ENCODE data around the gene UQCRC1.

Gene UQCRC1

GRCh38 chr3:48639944-48640606, 30.6 kb upstream of the UQCRC1 start:
- H3K4me1 Mint-ChIP-seq: peaks cover 7% of the 10 kb centered on the region
- H3K9me3 Mint-ChIP-seq: no peaks in the 10 kb centered on the region
- no peak for ATAC-seq
- peaks cover 18% of the 10 kb centered on the region for H3K36me3 Mint-ChIP-seq
- H3K27ac Mint-ChIP-seq: no peak overlapping the region
- H3K4me3 Mint-ChIP-seq: no peak overlapping the region
- H3K27me3 Mint-ChIP-seq: peaks cover 14% of the 10 kb centered on the region

- peaks cover 18% of the 10 kb centered on the region for H3K4me1 Mint-ChIP-seq
- no peak overlapping the region for H3K4me3 Mint-ChIP-seq
- no peak for ATAC-seq
- H3K36me3 Mint-ChIP-seq: peaks cover 18% of the 10 kb centered on the region
- no peaks in the 10 kb centered on the region for H3K9me3 Mint-ChIP-seq
- H3K27ac Mint-ChIP-seq: no peak overlapping the region
- H3K27me3 Mint-ChIP-seq: peaks cover 14% of the 10 kb centered on the region
Measured at GRCh38 chr3:48637305-48637704, 27.9 kb upstream of the UQCRC1 start.

GRCh38 chr3:48636149-48636655, 26.8 kb upstream of the UQCRC1 start:
- Mint-ChIP-seq H3K4me3 (peak overlapping the region; percentile 93), H3K4me1 (peaks cover 18% of the 10 kb centered on the region), H3K36me3 (peaks cover 18% of the 10 kb centered on the region), H3K27ac (peak overlapping the region; percentile 81), H3K27me3 (peaks cover 6% of the 10 kb centered on the region), H3K9me3 (no peaks in the 10 kb centered on the region)
- no peak for ATAC-seq

- Mint-ChIP-seq H3K27ac (peak within 1 kb of the TSS; percentile 81), H3K9me3 (no peaks in the 10 kb centered on the region), H3K4me1 (peaks cover 18% of the 10 kb centered on the region), H3K4me3 (peak within 1 kb of the TSS; percentile 93), H3K36me3 (peaks cover 24% of the 10 kb centered on the region), H3K27me3 (peaks cover 6% of the 10 kb centered on the region)
- peak; percentile 96 for ATAC-seq
Measured at GRCh38 chr3:48635222-48636021, 26.0 kb upstream of the UQCRC1 start, which contains the start of gene SLC26A6. Gene SLC26A6 (minus strand): TSS chr3:48635461. CDS start chr3:48635393, 68 bp downstream.

GRCh38 chr3:48634661-48635221, 25.3 kb upstream of the UQCRC1 start:
- Mint-ChIP-seq H3K9me3 (no peaks in the 10 kb centered on the region), H3K4me3 (peak overlapping the region; percentile 93), H3K4me1 (peaks cover 18% of the 10 kb centered on the region), H3K36me3 (peaks cover 29% of the 10 kb centered on the region), H3K27ac (peak overlapping the region; percentile 81), H3K27me3 (peaks cover 6% of the 10 kb centered on the region)
- ATAC-seq: peak; percentile 52

- no peaks in the 10 kb centered on the region for H3K27me3 Mint-ChIP-seq
- peak overlapping the region; percentile 81 for H3K27ac Mint-ChIP-seq
- no peak overlapping the region for H3K4me3 Mint-ChIP-seq
- peaks cover 33% of the 10 kb centered on the region for H3K36me3 Mint-ChIP-seq
- H3K9me3 Mint-ChIP-seq: no peaks in the 10 kb centered on the region
- H3K4me1 Mint-ChIP-seq: peaks cover 18% of the 10 kb centered on the region
- no peak for ATAC-seq
Measured at GRCh38 chr3:48633743-48634142, 24.3 kb upstream of the UQCRC1 start.

- Mint-ChIP-seq H3K4me3 (no peak overlapping the region), H3K4me1 (peaks cover 18% of the 10 kb centered on the region)
Measured at GRCh38 chr3:48633256-48633655, 23.8 kb upstream of the UQCRC1 start.

GRCh38 chr3:48631516-48632448, 22.3 kb upstream of the UQCRC1 start:
- no peak for ATAC-seq
- H3K9me3 Mint-ChIP-seq: no peaks in the 10 kb centered on the region
- no peak overlapping the region for H3K4me3 Mint-ChIP-seq
- H3K27me3 Mint-ChIP-seq: no peaks in the 10 kb centered on the region
- H3K27ac Mint-ChIP-seq: no peak overlapping the region
- H3K4me1 Mint-ChIP-seq: peaks cover 18% of the 10 kb centered on the region
- peaks cover 48% of the 10 kb centered on the region for H3K36me3 Mint-ChIP-seq

More at GRCh38 chr3:48633256-48633655, 23.8 kb upstream of the UQCRC1 start:
- H3K27me3 Mint-ChIP-seq: no peaks in the 10 kb centered on the region
- ATAC-seq: no peak
- H3K27ac Mint-ChIP-seq: no peak overlapping the region
- H3K9me3 Mint-ChIP-seq: no peaks in the 10 kb centered on the region
- H3K36me3 Mint-ChIP-seq: peaks cover 38% of the 10 kb centered on the region

- H3K9me3 Mint-ChIP-seq: no peaks in the 10 kb centered on the region
- ATAC-seq: no peak
Measured at GRCh38 chr3:48630833-48631232, 21.4 kb upstream of the UQCRC1 start.

GRCh38 chr3:48630407-48630806, 21.0 kb upstream of the UQCRC1 start:
- Mint-ChIP-seq H3K36me3 (peaks cover 61% of the 10 kb centered on the region), H3K4me1 (peaks cover 12% of the 10 kb centered on the region), H3K4me3 (no peak overlapping the region), H3K27me3 (no peaks in the 10 kb centered on the region), H3K9me3 (no peaks in the 10 kb centered on the region), H3K27ac (no peak overlapping the region)
- no peak for ATAC-seq

More at GRCh38 chr3:48630833-48631232, 21.4 kb upstream of the UQCRC1 start:
- Mint-ChIP-seq H3K27ac (no peak overlapping the region), H3K36me3 (peaks cover 57% of the 10 kb centered on the region), H3K27me3 (no peaks in the 10 kb centered on the region), H3K4me3 (no peak overlapping the region), H3K4me1 (peaks cover 13% of the 10 kb centered on the region)

- H3K9me3 Mint-ChIP-seq: no peaks in the 10 kb centered on the region
- no peak overlapping the region for H3K4me3 Mint-ChIP-seq
- H3K27me3 Mint-ChIP-seq: no peaks in the 10 kb centered on the region
- no peak overlapping the region for H3K27ac Mint-ChIP-seq
- H3K4me1 Mint-ChIP-seq: peaks cover 12% of the 10 kb centered on the region
- no peak for ATAC-seq
- H3K36me3 Mint-ChIP-seq: peaks cover 61% of the 10 kb centered on the region
Measured at GRCh38 chr3:48629894-48630293, 20.4 kb upstream of the UQCRC1 start.

- ATAC-seq: no peak
- no peak overlapping the region for H3K27ac Mint-ChIP-seq
- H3K4me1 Mint-ChIP-seq: no peaks in the 10 kb centered on the region
- H3K27me3 Mint-ChIP-seq: no peaks in the 10 kb centered on the region
- no peak overlapping the region for H3K4me3 Mint-ChIP-seq
- peaks cover 61% of the 10 kb centered on the region for H3K36me3 Mint-ChIP-seq
- no peaks in the 10 kb centered on the region for H3K9me3 Mint-ChIP-seq
Measured at GRCh38 chr3:48628277-48629017, 19.0 kb upstream of the UQCRC1 start.

- H3K4me1 Mint-ChIP-seq: no peaks in the 10 kb centered on the region
- H3K9me3 Mint-ChIP-seq: no peaks in the 10 kb centered on the region
- peaks cover 47% of the 10 kb centered on the region for H3K36me3 Mint-ChIP-seq
- no peak overlapping the region for H3K27ac Mint-ChIP-seq
- no peak overlapping the region for H3K4me3 Mint-ChIP-seq
- no peak for ATAC-seq
- no peaks in the 10 kb centered on the region for H3K27me3 Mint-ChIP-seq
Measured at GRCh38 chr3:48625600-48625999, 16.2 kb upstream of the UQCRC1 start.

GRCh38 chr3:48624767-48625166, 15.3 kb upstream of the UQCRC1 start:
- H3K9me3 Mint-ChIP-seq: no peaks in the 10 kb centered on the region
- peaks cover 42% of the 10 kb centered on the region for H3K36me3 Mint-ChIP-seq
- no peaks in the 10 kb centered on the region for H3K27me3 Mint-ChIP-seq
- H3K4me3 Mint-ChIP-seq: no peak overlapping the region
- H3K27ac Mint-ChIP-seq: no peak overlapping the region
- ATAC-seq: no peak
- H3K4me1 Mint-ChIP-seq: no peaks in the 10 kb centered on the region
